WERI-Rb-1 (cell line): ENCODE measurements around the gene SASH1.
"Not testable (repeated sequence)": the region's sequence is repeated elsewhere in the genome, so short reads cannot be mapped to it uniquely, and the experiment has no call there.

Source experiments
- DNase-seq: peaks from one replicate; pipeline ENCODE4 v3.0.0-alpha.2; 2020
- H3K27ac ChIP-seq: fragments of 250-450 bp; sonication (Bioruptor Pico); 2 replicates; pipeline ENCODE4 v1.5.1; 2020; ENCODE audit warnings: mild to moderate bottlenecking, moderate library complexity
- H3K27me3 ChIP-seq: fragments of 250-450 bp; sonication (Bioruptor Pico); 2 replicates; pipeline ENCODE4 v1.5.1; 2021; ENCODE audit warnings: mild to moderate bottlenecking, low read depth, moderate library complexity; ENCODE audit not compliant: insufficient read depth, severe bottlenecking
- H3K36me3 ChIP-seq: fragments of 250-450 bp; sonication (Bioruptor Pico); 2 replicates; pipeline ENCODE4 v1.5.1; 2020; ENCODE audit warnings: mild to moderate bottlenecking, moderate library complexity
- H3K4me3 ChIP-seq: 2 replicates; pipeline ENCODE4 v1.5.1; 2011; ENCODE audit warnings: low read depth, mild to moderate bottlenecking, control low read depth, low read length
- H3K9me3 ChIP-seq: fragments of 250-450 bp; sonication (Bioruptor Pico); 2 replicates; pipeline ENCODE4 v1.5.1; 2021; ENCODE audit warnings: mild to moderate bottlenecking, moderate library complexity; ENCODE audit not compliant: severe bottlenecking
- TF ChIP-seq, protein P1 (sequence below): IDR thresholded peaks from 2 replicates; pipeline ENCODE4 v1.5.1; 2011; ENCODE audit warnings: low read depth, mild to moderate bottlenecking, control low read depth, inconsistent platforms, low read length

SASH1 gene

GRCh38 chr6:148578837-148579565, 236.4 kb downstream of the SASH1 start:
- H3K27ac ChIP-seq: no peak overlapping the region
- no peaks in the 10 kb centered on the region for H3K27me3 ChIP-seq
- no peak overlapping the region for H3K4me3 ChIP-seq
- no peak for DNase-seq
- no peaks in the 10 kb centered on the region for H3K9me3 ChIP-seq
- TF ChIP-seq, protein P1, sequence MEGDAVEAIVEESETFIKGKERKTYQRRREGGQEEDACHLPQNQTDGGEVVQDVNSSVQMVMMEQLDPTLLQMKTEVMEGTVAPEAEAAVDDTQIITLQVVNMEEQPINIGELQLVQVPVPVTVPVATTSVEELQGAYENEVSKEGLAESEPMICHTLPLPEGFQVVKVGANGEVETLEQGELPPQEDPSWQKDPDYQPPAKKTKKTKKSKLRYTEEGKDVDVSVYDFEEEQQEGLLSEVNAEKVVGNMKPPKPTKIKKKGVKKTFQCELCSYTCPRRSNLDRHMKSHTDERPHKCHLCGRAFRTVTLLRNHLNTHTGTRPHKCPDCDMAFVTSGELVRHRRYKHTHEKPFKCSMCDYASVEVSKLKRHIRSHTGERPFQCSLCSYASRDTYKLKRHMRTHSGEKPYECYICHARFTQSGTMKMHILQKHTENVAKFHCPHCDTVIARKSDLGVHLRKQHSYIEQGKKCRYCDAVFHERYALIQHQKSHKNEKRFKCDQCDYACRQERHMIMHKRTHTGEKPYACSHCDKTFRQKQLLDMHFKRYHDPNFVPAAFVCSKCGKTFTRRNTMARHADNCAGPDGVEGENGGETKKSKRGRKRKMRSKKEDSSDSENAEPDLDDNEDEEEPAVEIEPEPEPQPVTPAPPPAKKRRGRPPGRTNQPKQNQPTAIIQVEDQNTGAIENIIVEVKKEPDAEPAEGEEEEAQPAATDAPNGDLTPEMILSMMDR: no peak
- no peaks in the 10 kb centered on the region for H3K36me3 ChIP-seq

DNA sequence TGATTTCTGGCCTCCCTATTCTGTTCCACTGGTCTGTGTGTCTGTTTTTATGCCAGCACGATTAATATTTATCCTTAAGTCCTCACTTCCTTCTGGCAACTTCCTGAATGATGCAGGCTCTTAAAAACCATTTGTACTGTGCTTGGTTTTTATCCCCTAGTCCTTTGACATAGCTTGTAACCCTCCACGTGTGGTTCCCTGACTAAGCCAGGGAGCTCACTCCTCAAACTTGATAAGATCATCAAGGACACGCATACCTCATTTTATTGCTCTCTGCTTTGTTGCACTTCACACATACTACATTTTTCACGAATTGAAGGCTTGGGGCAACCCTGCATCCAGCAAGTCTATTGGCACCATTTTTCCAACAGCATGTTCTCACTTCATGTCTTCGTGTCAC, 237.8 kb downstream of the SASH1 start:
- Histone ChIP-seq H3K27me3 (no peaks in the 10 kb centered on the region), H3K4me3 (no peak overlapping the region), H3K27ac (no peak overlapping the region), H3K9me3 (no peaks in the 10 kb centered on the region), H3K36me3 (no peaks in the 10 kb centered on the region)
- no peak for DNase-seq
- TF ChIP-seq, protein P1: no peak

- no peaks in the 10 kb centered on the region for H3K27me3 ChIP-seq
- H3K4me3 ChIP-seq: no peak overlapping the region
- TF ChIP-seq, protein P1: no peak
- no peaks in the 10 kb centered on the region for H3K36me3 ChIP-seq
- no peaks in the 10 kb centered on the region for H3K9me3 ChIP-seq
- H3K27ac ChIP-seq: no peak overlapping the region
- DNase-seq: no peak
Measured at GRCh38 chr6:148583631-148584030, 241.0 kb downstream of the SASH1 start.

DNA sequence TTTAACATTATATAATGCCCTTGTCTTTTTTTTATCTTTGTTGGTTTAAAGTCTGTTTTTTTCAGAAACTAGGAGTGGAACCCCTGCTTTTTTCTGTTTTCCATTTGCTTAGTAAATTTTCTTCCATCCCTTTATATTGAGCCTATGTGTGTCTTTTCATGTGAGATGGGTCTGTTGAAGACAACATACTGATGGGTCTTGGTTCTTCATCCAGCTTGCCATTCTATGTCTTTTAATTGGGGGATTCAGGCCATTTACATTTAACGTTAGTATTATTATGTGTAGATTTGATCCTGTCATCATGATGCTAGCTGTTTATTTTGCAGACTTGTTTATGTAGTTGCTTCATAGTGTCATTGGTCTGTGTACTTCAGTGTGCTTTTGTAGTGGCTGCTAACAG, 243.0 kb downstream of the SASH1 start:
- not testable (repeated sequence) for H3K4me3 ChIP-seq, H3K27ac ChIP-seq, DNase-seq, H3K36me3 ChIP-seq, H3K27me3 ChIP-seq, H3K9me3 ChIP-seq

DNA sequence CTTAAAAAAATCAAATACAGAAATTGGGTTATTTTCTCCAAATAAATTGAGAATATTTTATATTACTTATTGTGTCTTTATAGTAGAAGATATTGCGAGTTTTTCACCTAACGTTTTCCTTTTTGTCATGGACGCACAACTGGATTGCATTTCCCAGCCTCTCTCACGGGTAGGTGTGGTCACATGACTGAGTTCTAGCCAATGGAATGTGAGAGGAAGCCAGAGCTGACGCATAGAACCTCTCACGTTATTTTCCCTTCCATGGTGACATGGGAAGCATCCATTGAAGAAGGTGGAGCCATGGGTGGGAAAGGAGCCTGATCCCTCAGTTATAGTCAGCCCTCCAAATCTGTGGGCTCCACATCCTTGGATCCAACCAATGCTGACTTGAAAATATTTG, 248.2 kb downstream of the SASH1 start:
- H3K4me3 ChIP-seq: no peak overlapping the region
- no peaks in the 10 kb centered on the region for H3K36me3 ChIP-seq
- H3K9me3 ChIP-seq: no peaks in the 10 kb centered on the region
- H3K27ac ChIP-seq: no peak overlapping the region
- TF ChIP-seq, protein P1: no peak
- no peaks in the 10 kb centered on the region for H3K27me3 ChIP-seq
- no peak for DNase-seq

- Histone ChIP-seq H3K27ac (no peak overlapping the region), H3K27me3 (no peaks in the 10 kb centered on the region), H3K4me3 (no peak overlapping the region), H3K9me3 (no peaks in the 10 kb centered on the region), H3K36me3 (no peaks in the 10 kb centered on the region)
- TF ChIP-seq, protein P1: no peak
- DNase-seq: no peak
Measured at GRCh38 chr6:148591656-148592055, 249.0 kb downstream of the SASH1 start.
